Measurements from ENCODE around the gene NETO2. TPM values are rescaled to one million over a fixed set of nuclear protein-coding genes. Genes with fewer than 3 reads are reported as not detected.

Gene NETO2
- polyA plus RNA-seq, 1 donor from 2014 or later, result 101 TPM

- H3K27me3 ChIP-seq (ENCODE audit: insufficient read depth, low read depth, low read length), result no peaks in the 10 kb centered on the region
- H3K4me3 ChIP-seq (ENCODE audit: low read length), result no peak overlapping the region
- H3F3A ChIP-seq (ENCODE audit: insufficient read depth, low read length, poor library complexity, severe bottlenecking), result no peaks in the 10 kb centered on the region
- H2AFZ ChIP-seq (ENCODE audit: low read depth, low read length), result no peak overlapping the region
- no peak overlapping the region for H3K4me2 ChIP-seq (ENCODE audit: low read length)
- no peaks in the 10 kb centered on the region for H4K20me1 ChIP-seq (ENCODE audit: insufficient read depth)
- H3K9me3 ChIP-seq (ENCODE audit: low read length), result no peaks in the 10 kb centered on the region
- no peaks in the 10 kb centered on the region for H3K36me3 ChIP-seq (ENCODE audit: insufficient read depth, low read length)
- H3K9ac ChIP-seq (ENCODE audit: low read length), result no peak overlapping the region
- no peaks in the 10 kb centered on the region for H3K9me2 ChIP-seq (ENCODE audit: insufficient read depth, low read length)
- TF ChIP-seq CTCF (IDR thresholded peaks at IDR 0.05; ENCODE audit: poor library complexity, severe bottlenecking) (no peak), TAF1 (IDR thresholded peaks at IDR 0.05; ENCODE audit: low read depth) (no peak), EZH2 (IDR thresholded peaks at IDR 0.05; ENCODE audit: borderline replicate concordance, insufficient read depth, low read length, poor library complexity, severe bottlenecking) (no peak), MXI1 (conservative IDR thresholded peaks at IDR 0.05; ENCODE audit: poor library complexity, severe bottlenecking) (no peak), POLR2AphosphoS5 (IDR thresholded peaks at IDR 0.05) (no peak), RAD21 (conservative IDR thresholded peaks at IDR 0.05) (no peak), REST (IDR thresholded peaks at IDR 0.05; ENCODE audit: borderline replicate concordance) (no peak), EP300 (conservative IDR thresholded peaks at IDR 0.05; ENCODE audit: poor library complexity, severe bottlenecking) (no peak), SMC3 (conservative IDR thresholded peaks at IDR 0.05; ENCODE audit: poor library complexity) (no peak)
- no peaks in the 10 kb centered on the region for H3K79me2 ChIP-seq (replicated peaks; ENCODE audit: insufficient read depth, low read length)
- no peak overlapping the region for H3K27ac ChIP-seq (ENCODE audit: low read length)
Observed at GRCh38 chr16:47029724-47030123, 114.0 kb downstream of the NETO2 start.

- Histone ChIP-seq H3K27me3 (ENCODE audit: insufficient read depth, low read depth, low read length) (no peaks in the 10 kb centered on the region), H3K9me3 (ENCODE audit: low read length) (no peaks in the 10 kb centered on the region), H3K27ac (ENCODE audit: low read length) (no peak overlapping the region), H2AFZ (ENCODE audit: low read depth, low read length) (no peak overlapping the region), H3K9me2 (ENCODE audit: insufficient read depth, low read length) (no peaks in the 10 kb centered on the region), H3F3A (ENCODE audit: insufficient read depth, low read length, poor library complexity, severe bottlenecking) (no peaks in the 10 kb centered on the region), H3K9ac (ENCODE audit: low read length) (no peak overlapping the region), H3K4me2 (ENCODE audit: low read length) (no peak overlapping the region), H3K36me3 (ENCODE audit: insufficient read depth, low read length) (no peaks in the 10 kb centered on the region), H3K4me3 (ENCODE audit: low read length) (no peak overlapping the region), H3K79me2 (replicated peaks; ENCODE audit: insufficient read depth, low read length) (no peaks in the 10 kb centered on the region), H4K20me1 (ENCODE audit: insufficient read depth) (no peaks in the 10 kb centered on the region)
- no peak for TF ChIP-seq MXI1 (conservative IDR thresholded peaks at IDR 0.05; ENCODE audit: poor library complexity, severe bottlenecking)
Observed at GRCh38 chr16:47028767-47029377, 114.9 kb downstream of the NETO2 start.

Other genes with a start within 250 kb of the NETO2 start
- gene DNAJA2, start 170.3 kb downstream of the NETO2 start, polyA plus RNA-seq, result 85.8 and 99.5 TPM in 2 replicates

Data from neural cell (in vitro differentiated cells).